ENCODE results near the gene RALGDS.

The RALGDS gene

GRCh38 chr9:133127340-133127981 is 6.4 kb upstream of the RALGDS start:
- TF ChIP-seq JUND (IDR thresholded peaks at IDR 0.05; ENCODE audit: low read depth), result no peak
- in situ Hi-C loops (cut with HindIII; ENCODE audit: low pct_unique_long_range_greater_than_20kb, low sequenced_read_pairs), result no loop called here
- DNase-seq (ENCODE audit: low read depth in 1 of 2, low spot score in 1 of 2), result no peak

- TF ChIP-seq JUND (IDR thresholded peaks at IDR 0.05; ENCODE audit: low read depth), result no peak
- in situ Hi-C loops (cut with HindIII; ENCODE audit: low pct_unique_long_range_greater_than_20kb, low sequenced_read_pairs), result no loop called here
- no peak for DNase-seq (ENCODE audit: low read depth in 1 of 2, low spot score in 1 of 2)
These were observed 5.8 kb upstream of the RALGDS start for GRCh38 chr9:133126697-133127339.

- in situ Hi-C loops (cut with HindIII; ENCODE audit: low pct_unique_long_range_greater_than_20kb, low sequenced_read_pairs), result no loop called here
- TF ChIP-seq JUND (IDR thresholded peaks at IDR 0.05; ENCODE audit: low read depth), result no peak
- no peak for DNase-seq (ENCODE audit: low read depth in 1 of 2, low spot score in 1 of 2)
These were observed 5.1 kb upstream of the RALGDS start for GRCh38 chr9:133125941-133126696.

GRCh38 chr9:133124907-133125275 is 3.9 kb upstream of the RALGDS start:
- no peak for DNase-seq (ENCODE audit: low read depth in 1 of 2, low spot score in 1 of 2)
- no peak for TF ChIP-seq JUND (IDR thresholded peaks at IDR 0.05; ENCODE audit: low read depth)
- in situ Hi-C loops (cut with HindIII; ENCODE audit: low pct_unique_long_range_greater_than_20kb, low sequenced_read_pairs), result no loop called here

- in situ Hi-C loops (cut with HindIII; ENCODE audit: low pct_unique_long_range_greater_than_20kb, low sequenced_read_pairs), result no loop called here
- no peak for DNase-seq (ENCODE audit: low read depth in 1 of 2, low spot score in 1 of 2)
- no peak for TF ChIP-seq JUND (IDR thresholded peaks at IDR 0.05; ENCODE audit: low read depth)
These were observed 3.3 kb upstream of the RALGDS start for GRCh38 chr9:133124123-133124906.

GRCh38 chr9:133122935-133123611 is 2.0 kb upstream of the RALGDS start:
- in situ Hi-C loops (cut with HindIII; ENCODE audit: low pct_unique_long_range_greater_than_20kb, low sequenced_read_pairs), result no loop called here
- DNase-seq (ENCODE audit: low read depth in 1 of 2, low spot score in 1 of 2), result no peak

GRCh38 chr9:133122605-133122934 is 1.5 kb upstream of the RALGDS start:
- no peak for TF ChIP-seq JUND (IDR thresholded peaks at IDR 0.05; ENCODE audit: low read depth)

More at GRCh38 chr9:133122935-133123611, 2.0 kb upstream of the RALGDS start:
- no peak for TF ChIP-seq JUND (IDR thresholded peaks at IDR 0.05; ENCODE audit: low read depth)

GRCh38 chr9:133121915-133122550 is 993 bp upstream of the RALGDS start:
- in situ Hi-C loops (cut with HindIII; ENCODE audit: low pct_unique_long_range_greater_than_20kb, low sequenced_read_pairs), result no loop called here
- no peak for DNase-seq (ENCODE audit: low read depth in 1 of 2, low spot score in 1 of 2)
- TF ChIP-seq JUND (IDR thresholded peaks at IDR 0.05; ENCODE audit: low read depth), result no peak

More at GRCh38 chr9:133122605-133122934, 1.5 kb upstream of the RALGDS start:
- in situ Hi-C loops (cut with HindIII; ENCODE audit: low pct_unique_long_range_greater_than_20kb, low sequenced_read_pairs), result no loop called here
- no peak for DNase-seq (ENCODE audit: low read depth in 1 of 2, low spot score in 1 of 2)

GRCh38 chr9:133120501-133121197 is 391 bp downstream of the RALGDS start:
- no peak for TF ChIP-seq JUND (IDR thresholded peaks at IDR 0.05; ENCODE audit: low read depth)
- in situ Hi-C loops (cut with HindIII; ENCODE audit: low pct_unique_long_range_greater_than_20kb, low sequenced_read_pairs), result no loop called here
- DNase-seq (ENCODE audit: low read depth in 1 of 2, low spot score in 1 of 2), result no peak

GRCh38 chr9:133119846-133120500 is 1.1 kb downstream of the RALGDS start:
- in situ Hi-C loops (cut with HindIII; ENCODE audit: low pct_unique_long_range_greater_than_20kb, low sequenced_read_pairs), result no loop called here
- no peak for TF ChIP-seq JUND (IDR thresholded peaks at IDR 0.05; ENCODE audit: low read depth)
- DNase-seq (ENCODE audit: low read depth in 1 of 2, low spot score in 1 of 2), result no peak
